Neural progenitor cell (in vitro differentiated cells): Measurements from ENCODE around the gene CYP1A2.

ENCODE experiments used
- EZH2 ChIP-seq: fragments of 200-600 bp; sonication (generic); IDR thresholded peaks from 2 replicates; pipeline ENCODE4 v1.6.1; 2017; ENCODE audit warnings: antibody characterized with exemption, mild to moderate bottlenecking, moderate library complexity
- EZH2phosphoT487 ChIP-seq: fragments of 200-600 bp; sonication (generic); IDR thresholded peaks from 2 replicates; pipeline ENCODE4 v1.6.1; 2017; ENCODE audit warnings: antibody characterized with exemption
- TF ChIP-seq, protein P1 (sequence below): fragments of 200-600 bp; sonication (generic); IDR thresholded peaks from 2 replicates; pipeline ENCODE4 v1.5.1; 2017; ENCODE audit warnings: antibody characterized with exemption, mild to moderate bottlenecking

DNA sequence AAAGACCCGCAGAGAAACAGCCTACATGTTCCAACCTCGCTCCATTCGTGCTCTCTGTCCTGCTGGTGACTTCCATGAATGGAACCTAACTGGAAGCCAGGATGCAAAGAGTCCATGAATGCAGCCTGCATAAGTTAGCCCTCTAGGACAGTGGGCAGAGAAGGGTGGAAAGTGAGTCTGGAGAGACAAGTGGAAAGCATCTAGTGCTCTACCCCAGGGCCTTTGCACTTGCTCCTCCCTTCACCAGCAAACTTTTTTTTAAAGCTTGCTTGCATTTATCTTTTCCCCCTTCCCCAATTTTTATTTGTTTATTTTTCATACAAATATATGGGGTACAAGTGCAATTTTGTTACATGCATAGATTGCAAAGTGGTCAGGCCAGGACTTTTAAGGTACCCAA is 15.4 kb upstream of the CYP1A2 start:
- TF ChIP-seq, protein P1, sequence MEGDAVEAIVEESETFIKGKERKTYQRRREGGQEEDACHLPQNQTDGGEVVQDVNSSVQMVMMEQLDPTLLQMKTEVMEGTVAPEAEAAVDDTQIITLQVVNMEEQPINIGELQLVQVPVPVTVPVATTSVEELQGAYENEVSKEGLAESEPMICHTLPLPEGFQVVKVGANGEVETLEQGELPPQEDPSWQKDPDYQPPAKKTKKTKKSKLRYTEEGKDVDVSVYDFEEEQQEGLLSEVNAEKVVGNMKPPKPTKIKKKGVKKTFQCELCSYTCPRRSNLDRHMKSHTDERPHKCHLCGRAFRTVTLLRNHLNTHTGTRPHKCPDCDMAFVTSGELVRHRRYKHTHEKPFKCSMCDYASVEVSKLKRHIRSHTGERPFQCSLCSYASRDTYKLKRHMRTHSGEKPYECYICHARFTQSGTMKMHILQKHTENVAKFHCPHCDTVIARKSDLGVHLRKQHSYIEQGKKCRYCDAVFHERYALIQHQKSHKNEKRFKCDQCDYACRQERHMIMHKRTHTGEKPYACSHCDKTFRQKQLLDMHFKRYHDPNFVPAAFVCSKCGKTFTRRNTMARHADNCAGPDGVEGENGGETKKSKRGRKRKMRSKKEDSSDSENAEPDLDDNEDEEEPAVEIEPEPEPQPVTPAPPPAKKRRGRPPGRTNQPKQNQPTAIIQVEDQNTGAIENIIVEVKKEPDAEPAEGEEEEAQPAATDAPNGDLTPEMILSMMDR: no peak
- no peak for TF ChIP-seq EZH2phosphoT487
- TF ChIP-seq EZH2: no peak
